ENCODE data around the gene CLCNKA.

The CLCNKA gene

GRCh38 chr1:16078925-16079656 lies 57.3 kb downstream of the CLCNKA start:
- TF ChIP-seq CTCF (IDR thresholded peaks at IDR 0.05; ENCODE audit: low read length, missing control alignments), result peak; percentile 91
- peak; percentile 77 for DNase-seq (ENCODE audit: low read depth)

GRCh38 chr1:16080422-16081150 lies 58.8 kb downstream of the CLCNKA start:
- no peak for TF ChIP-seq CTCF (IDR thresholded peaks at IDR 0.05; ENCODE audit: low read length, missing control alignments)
- no peak for DNase-seq (ENCODE audit: low read depth)
- no peak overlapping the region for H3K4me3 ChIP-seq (replicated peaks; ENCODE audit: low read depth, low read length)

More at GRCh38 chr1:16078925-16079656, 57.3 kb downstream of the CLCNKA start:
- H3K4me3 ChIP-seq (replicated peaks; ENCODE audit: low read depth, low read length), result no peak overlapping the region

GRCh38 chr1:16081636-16082035 lies 59.8 kb downstream of the CLCNKA start:
- DNase-seq (ENCODE audit: low read depth), result no peak
- no peak for TF ChIP-seq CTCF (IDR thresholded peaks at IDR 0.05; ENCODE audit: low read length, missing control alignments)
- H3K4me3 ChIP-seq (replicated peaks; ENCODE audit: low read depth, low read length), result no peak overlapping the region

- peak; percentile 72 for DNase-seq (ENCODE audit: low read depth)
- H3K4me3 ChIP-seq (replicated peaks; ENCODE audit: low read depth, low read length), result no peak overlapping the region
- peak; percentile 98 for TF ChIP-seq CTCF (IDR thresholded peaks at IDR 0.05; ENCODE audit: low read length, missing control alignments)
These were observed 60.6 kb downstream of the CLCNKA start for GRCh38 chr1:16082283-16083038.

GRCh38 chr1:16083486-16083885 lies 61.6 kb downstream of the CLCNKA start:
- TF ChIP-seq CTCF (IDR thresholded peaks at IDR 0.05; ENCODE audit: low read length, missing control alignments), result no peak
- DNase-seq (ENCODE audit: low read depth), result no peak
- H3K4me3 ChIP-seq (replicated peaks; ENCODE audit: low read depth, low read length), result no peak overlapping the region

Data from fibroblast of pulmonary artery (primary cell).